Measurements from ENCODE around the gene CYB5B.

- TF ChIP-seq POLR2A (IDR thresholded peaks at IDR 0.05) = no peak
- TF ChIP-seq CTCF (IDR thresholded peaks at IDR 0.05) = no peak
Measured at GRCh38 chr16:69386596-69386995, 37.8 kb upstream of the CYB5B start.
